ENCODE data around the gene MRPL46.
"Not testable (repeated sequence)": the region's sequence is repeated elsewhere in the genome, so short reads cannot be mapped to it uniquely, and the experiment has no call there.

The MRPL46 gene

DNA sequence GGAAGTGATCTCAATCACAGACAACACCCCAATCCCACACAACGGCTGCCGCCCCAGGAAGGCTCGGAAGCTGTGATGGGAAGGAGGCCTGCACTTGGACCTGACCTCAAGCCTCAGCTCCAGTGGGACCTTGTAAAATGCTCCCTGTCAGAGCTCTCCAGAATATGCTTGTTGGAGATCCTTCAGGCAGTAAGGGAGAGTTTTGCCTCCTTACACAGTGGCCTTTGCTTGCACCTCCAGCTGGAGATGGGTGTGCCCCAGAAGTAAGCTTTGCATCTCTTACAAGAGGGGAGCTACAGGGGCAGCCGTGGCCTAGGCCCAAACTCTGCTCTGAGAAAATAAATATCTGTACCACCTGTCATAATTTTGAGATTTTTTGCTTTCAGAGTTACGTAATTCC is 10.7 kb upstream of the MRPL46 start:
- DNase-seq, result no peak

DNA sequence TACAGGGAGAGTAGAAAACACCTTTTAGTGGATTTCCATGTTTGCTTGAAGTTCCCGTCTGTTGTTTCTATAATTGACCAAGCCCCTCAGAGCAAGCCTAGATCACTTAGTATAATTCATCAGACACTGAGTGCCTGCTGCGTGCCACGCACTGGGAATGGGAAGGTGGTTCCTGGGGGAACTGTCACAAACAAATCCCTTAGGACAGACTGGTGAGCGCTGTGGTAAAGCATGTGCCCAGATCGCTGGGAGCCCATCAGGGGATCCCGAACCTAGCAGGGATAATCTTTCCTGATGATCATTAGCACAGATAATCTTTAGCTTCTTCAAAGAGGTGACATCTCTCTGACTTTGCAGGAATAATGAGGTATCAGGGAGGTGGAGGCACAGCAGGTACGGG is 9.9 kb upstream of the MRPL46 start:
- no peak for DNase-seq

DNA sequence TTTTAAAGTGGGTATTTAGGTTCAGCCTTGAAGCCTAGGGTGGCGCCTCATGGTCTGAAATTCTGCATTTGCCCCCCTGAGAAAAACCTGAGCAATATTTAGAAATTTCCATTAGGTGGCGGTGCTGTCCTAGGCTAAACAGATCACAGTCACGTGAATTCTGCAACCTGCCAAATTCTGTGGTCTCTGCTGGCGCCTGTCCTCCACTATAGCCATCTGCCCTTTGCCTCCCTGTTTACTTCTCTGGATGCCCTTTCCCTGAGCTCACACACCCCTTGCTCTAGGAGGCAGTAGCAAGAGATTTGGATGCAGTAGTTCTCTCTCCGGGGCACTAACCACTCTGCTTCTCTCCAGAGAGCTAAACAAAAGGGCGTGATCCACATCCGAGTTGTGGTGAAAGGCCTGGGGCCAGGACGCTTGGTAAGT is 9.5 kb upstream of the MRPL46 start:
- peak; percentile 46 for DNase-seq

DNA sequence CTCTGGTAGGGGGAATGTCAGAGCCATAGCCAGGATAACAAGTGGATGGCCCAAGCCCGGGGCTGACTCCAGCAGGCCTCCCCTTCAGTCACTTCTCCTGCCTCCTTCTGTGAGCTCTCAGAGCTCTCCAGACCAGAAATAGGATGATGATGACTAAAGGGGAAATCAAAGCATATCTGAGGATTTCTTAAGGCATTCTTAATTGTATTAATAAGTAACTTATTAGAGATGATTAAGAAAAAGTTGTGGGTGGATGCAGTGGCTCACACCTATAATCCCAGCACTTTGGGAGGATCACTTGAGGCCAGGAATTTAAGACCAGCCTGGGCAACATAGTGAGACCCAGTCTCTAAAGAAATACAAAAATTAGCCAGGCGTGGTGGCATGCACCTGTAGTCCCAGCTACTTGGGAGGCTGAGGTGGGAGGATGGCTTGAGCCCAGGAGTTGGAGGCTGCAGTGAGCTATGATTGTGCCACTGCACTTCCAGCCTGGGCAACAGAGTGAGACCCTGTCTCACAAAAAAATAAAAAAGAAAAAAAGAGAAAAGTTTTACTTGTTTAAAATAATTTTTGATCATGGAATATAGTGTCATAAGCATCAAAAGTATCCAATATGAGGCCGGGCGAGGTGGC is 6.6 kb upstream of the MRPL46 start:
- DNase-seq, result not testable (repeated sequence)

DNA sequence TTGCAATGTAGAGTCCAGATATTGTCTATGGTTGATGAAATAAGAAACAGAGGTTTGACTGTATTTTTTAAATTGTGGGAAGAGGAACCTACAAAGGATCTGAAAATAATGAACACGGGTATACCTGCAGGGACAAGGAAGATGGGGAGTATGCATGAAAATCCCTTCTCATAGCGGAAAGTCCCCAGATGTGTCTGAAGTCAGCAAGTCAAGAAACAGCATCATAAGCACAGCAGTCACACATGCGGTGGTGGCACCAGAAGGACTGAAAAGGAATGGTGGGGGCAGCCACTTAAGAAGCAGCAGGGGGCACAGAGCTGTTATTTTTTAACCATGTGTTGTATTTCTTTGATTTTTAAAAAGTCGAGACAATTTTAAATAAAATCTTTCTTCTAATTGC is 5.0 kb upstream of the MRPL46 start:
- no peak for DNase-seq

DNA sequence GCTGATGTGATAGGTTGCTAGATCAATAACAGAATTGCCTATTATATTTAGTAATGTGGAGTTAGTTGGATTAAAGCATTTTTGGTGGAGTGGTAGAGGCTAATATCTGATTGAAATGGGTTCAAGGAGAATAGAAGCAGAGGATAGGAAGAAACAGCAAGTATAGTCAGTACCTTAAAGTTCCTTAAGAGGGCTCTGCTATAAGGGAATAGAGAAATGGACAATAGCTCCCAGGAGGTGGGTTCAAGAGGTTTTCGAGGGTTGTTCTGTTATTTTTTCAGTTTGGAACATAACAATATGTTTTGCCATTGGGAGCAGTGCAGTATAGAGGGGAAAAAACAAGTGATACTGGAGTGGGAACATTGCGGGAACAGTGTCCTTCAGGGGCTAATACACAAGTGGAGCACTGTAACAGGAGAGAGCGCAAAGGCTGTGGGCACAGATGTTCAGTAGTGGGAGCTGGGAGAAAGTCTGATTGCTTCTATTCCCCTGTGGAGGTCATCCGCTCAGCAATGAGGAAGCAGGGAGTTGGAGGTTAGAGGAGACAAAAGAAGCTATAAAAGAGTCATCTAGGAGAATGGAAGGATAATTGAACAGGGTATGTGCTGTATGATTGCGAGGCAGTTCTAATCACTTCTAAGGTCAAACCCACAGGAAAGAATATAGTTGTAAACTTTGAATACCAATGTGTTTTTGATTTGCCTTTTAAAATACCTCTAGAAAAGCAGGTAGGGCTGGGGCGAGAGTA is 3.6 kb upstream of the MRPL46 start:
- DNase-seq, result peak; percentile 10

DNA sequence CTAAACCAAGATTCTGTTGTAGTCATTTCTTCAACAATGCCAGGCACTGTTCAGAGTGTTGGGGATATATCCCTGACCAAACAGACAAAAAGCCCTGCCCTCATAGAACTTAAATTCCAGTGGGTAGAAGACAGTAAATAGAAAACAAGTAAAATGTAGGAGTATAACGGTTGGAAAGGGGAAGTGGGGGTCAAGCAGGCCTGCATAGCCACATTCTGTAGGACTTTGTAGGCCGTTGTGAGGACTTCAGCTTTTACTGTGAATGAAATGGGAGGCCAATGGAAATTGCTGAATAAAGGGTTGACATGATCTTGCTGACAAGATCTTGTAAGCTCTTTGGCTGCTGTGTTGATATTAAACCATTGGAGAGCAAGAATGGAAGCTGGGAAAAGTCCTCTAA is 2.1 kb upstream of the MRPL46 start:
- no peak for DNase-seq

DNA sequence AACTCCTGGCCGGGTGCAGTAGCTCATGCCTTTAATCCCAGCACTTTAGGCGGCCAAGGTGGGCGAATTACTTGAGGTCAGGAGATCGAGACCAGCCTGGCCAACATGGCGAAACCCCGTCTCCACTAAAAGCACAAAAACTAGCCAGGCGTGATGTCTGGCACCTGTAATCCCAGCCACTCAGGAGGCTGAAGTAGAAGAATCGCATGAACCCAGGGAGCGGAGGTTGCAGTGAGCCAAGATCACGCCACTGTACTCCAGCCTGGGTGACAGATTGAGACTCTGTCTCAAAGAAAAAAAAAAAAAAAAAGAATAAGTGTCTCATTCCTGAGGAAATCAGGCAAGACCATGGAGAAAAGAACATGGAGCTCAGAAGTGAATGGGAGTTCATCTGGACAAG is 1.5 kb upstream of the MRPL46 start:
- DNase-seq, result not testable (repeated sequence)

DNA sequence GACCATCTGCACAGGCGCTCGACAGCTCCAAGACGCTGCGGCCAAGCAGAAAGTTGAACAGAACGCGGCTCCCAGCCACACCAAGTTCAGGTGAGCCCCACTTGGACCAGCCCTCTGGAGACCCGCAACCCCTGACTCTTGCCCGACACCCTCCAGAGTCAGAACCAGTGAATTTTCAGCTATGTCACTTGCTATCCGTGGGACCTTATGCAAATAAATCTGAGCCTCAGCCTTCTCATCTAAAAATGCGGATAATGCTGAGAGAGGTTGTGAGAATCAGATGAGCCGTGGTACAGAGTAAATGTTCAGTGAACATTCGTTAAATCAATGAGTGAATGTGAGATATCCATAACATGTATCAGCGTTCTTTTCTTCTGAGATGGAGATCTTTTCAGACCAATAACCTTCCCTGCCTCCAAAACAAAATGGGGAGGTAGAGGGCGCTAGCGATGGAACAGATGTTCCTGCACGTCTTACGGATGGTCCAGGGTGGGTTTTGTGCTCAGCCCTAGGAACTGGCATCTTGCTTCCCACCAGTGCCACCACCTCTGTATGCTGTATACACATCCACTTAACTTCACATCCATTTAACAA is 844 bp upstream of the MRPL46 start:
- DNase-seq, result no peak

DNA sequence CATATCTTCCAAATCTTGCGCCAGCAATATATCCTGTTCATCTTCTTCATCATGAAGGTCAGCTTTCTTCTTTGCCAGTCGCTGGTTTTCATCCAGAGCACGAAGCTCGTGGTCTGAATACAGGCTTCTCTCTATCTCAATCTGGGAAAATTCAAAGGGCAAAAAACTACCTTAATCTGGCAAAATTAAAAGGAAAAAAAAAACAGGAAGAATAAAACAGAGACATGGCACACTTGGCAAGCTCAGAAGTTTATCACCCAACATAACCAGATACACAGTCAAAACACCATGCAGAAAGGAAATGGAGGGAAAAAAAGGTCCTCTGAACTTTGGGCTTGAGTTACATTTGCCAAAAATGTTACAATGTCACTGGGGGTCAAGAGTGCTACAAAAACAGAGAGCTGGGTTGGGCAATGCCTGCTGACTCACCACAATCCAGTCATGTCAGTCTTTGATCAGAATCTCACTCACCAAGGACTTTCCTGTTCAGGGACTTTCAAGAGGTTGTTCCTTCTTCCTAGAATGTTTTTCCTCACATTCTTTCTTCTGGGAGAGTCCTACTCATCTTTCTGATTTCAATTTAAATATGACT is 1.5 kb downstream of the MRPL46 start:
- DNase-seq, result no peak

DNA sequence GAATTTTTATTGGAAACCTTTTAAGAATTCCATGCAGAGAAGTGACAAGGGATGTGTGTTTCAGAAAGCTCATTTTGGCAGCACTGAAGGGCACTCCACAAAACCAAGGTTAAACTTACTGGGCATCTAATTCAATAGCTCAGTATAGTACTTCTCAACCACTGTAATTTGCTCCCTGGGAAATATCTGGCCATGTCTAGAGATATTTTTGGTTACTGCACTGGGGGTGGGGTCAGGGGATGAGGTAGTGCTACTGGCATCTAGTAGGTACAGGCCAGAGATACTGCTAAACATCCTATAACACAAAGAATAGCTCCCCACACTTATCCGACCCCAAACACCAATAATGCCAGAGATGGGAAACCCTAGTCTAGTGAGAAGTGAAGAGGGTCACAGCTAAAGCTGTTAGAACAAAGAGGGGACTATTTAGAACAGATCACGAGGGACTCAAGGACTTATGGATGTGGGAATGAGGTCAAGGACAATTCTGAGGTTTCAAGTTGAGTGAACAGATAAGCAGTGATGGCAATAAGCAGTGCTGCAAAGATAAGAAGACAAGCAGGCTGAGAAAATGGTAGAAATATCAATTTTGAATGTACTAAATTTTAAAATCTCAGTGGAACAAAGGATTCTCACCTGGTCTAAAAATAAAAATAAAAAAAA is 3.2 kb downstream of the MRPL46 start:
- DNase-seq, result no peak

DNA sequence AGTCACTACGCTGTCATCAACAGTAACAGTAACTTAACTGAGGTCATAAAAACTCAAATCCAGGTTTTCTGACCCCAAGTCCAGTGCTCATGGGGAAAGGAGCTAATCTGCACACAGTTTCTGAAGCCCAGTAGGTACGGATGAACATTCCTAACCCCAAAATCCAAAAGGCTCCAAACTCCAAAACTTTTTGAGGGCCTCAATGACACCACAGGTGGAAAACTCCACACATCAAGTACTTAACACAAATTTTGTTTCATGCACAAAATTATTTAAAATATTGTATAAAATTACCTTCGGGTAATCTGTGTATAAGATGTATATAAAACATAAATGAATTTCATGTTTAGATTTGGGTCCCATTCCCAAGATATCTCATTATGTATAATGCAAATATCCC is 10.5 kb downstream of the MRPL46 start:
- no peak for DNase-seq

DNA sequence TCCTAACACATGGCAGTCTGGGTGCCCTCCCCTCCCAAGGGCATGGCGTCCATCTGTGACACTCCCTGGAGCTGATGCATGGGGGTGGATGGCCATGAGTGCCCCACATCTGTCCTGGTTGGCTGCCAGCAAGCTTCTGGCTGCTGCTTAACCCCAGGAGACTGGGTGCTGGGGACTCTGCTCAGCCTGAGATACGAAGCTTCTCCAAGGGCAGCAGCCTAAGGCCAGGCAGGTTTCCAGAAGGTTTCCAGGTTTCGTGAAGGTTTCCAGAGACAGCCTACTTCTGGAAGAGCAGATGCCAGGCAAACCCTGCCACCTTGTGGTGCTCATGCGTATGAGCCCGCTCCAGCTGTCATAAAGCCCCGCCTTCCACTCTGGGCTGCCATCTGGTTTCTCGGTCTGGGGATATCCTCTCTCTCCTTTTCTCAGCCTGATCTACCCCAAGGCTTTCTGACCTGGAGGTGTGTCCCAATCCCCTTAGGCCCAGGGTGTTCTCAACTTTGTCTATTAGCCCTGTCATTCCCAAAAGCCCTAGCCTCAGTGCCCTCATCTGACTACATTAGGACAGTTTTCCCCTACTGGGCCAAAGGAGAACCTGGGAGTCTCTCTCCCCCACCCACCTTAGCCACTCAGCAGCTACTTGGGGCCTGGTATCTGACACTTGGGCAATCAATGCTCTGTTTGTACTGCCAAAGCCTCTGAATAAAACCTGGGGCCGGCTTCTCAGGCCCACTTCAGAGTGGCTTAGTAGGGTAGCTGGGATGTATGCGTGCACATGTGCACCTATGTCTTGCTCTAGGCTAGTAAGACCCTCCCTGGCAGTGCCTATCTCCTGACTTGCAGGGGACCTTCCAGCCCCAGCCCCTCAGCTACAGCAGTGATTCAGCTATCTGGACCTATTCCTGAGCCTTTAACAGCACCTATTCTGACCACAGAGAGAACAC is 12.0 kb downstream of the MRPL46 start:
- DNase-seq, result peak; percentile 43

DNA sequence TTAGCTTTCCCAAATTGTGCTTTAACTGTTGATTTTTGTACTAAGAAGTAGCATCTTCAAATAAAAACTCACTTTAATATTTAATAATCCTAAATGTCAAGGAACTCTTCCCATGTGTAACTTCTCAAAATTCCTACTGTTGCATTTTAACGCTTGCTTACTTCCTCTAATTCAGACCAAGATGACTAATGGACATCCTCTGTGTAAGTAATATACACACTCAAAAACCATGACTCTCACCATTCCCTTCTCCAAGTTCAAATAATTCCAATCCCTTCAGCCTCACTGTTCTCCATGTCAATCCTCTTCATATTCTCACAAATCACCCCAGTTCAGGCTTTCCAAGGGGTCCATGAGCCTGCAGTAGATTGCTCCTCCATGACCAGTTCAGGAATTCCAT is 13.0 kb downstream of the MRPL46 start:
- DNase-seq, result no peak

DNA sequence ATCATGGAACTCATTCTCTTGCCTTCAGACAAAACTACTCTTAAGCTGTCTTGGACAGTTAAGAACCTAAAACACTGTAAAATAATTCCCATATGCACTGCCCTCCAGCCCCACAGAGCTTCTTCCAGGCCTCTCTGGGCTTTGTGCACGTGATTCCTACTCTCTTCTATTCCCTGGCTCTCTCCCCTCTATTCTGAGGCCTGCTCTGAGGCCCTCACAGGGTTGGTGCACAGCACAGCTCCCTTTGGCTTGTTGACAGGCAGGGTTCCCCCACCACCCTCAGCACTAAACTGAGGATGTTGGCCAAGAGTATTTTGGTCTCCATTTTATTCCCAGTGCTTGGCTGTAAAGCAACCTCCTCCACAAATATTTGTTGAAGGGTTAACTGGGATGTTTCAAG is 13.5 kb downstream of the MRPL46 start:
- DNase-seq, result no peak

DNA sequence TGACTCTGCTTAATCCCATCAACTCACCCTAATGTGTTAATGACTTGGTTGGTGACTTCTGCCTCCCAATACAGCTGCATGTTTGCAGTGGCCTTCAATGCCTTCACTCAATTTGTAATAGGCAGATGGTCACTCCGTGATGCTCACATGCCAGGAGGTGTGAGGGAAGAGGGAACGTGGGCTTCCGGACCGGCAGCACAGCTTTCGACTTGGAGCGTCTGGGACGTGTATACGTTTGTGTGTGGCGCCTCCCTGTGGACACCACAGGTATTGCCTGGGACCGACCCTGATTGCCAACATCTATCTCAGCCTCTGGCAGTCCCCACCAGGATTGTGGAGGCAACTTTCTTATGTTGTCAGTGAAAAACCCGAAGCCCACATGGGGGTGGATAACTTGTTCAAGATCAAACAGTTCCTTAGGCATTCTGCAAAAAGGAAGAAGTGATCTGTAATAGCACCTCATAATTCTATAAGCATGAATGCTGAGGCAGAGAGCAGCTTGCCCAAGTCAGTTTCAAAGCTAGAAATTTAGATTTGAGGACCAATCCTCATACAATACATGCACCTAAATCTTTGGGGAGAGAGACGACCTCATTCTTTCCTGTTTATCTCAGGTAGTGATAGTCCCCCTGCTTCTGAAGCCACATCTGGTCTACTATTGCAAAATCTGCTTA is 16.9 kb downstream of the MRPL46 start:
- DNase-seq, result no peak

DNA sequence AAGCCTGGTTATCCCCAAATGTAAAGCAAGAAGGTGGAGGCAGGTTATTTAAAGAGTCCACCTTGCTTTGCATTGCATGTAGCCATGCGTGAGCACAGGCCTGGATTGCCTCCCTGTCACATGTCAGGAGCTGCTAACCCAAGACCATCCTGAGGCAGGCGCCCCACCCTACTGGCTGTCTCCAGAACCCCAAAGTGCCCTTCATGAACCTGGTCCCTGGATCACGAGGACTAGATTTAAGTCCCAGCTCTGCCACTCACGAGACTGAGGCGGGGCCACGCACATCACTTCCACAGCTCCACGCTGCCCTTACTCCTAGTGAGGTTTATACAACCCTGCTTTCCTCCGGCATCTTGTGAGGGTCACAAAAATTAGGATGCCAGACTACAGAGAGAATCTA is 17.6 kb downstream of the MRPL46 start:
- no peak for DNase-seq

DNA sequence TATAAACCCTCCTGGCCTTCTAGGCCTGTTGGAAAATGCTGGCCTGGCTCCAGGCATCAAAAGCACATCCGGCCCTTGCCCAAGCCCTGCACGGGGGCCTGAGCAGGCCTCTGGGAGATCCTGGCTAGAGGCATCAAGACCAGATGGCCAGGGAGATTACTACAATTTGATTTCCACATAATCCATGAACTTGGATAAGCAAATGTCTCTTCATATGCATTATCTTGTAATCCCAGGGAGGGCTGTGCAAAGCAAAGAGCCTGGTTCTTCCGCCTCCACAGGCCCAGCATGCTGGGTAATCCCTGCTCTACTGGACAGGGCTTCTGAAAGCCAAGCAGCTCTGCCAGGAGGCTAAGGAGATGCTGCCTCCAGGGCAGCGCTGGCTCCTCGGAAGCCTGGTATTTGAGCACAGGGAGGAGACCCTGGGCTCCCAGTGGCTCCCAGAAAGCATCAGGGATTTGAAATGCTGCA is 18.2 kb downstream of the MRPL46 start:
- DNase-seq, result no peak

DNA sequence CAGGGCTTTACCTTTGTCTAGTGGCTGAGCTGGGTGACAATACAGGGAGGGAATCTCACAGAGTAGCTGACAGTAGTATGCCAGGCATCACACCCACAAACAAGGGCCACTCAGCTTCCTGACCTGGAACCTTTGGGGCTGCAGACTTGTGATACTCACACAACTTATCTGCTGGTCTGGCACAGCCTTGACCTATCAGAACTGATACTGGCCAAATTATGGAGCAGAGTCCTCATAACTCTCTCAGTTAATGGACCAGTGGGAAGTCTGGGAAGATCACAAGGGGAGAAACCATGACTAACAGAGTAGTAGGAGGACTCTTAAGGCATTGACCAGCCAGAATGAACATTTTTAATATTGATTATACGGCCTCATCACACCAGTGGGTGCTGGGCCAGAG is 19.4 kb downstream of the MRPL46 start:
- no peak for DNase-seq

DNA sequence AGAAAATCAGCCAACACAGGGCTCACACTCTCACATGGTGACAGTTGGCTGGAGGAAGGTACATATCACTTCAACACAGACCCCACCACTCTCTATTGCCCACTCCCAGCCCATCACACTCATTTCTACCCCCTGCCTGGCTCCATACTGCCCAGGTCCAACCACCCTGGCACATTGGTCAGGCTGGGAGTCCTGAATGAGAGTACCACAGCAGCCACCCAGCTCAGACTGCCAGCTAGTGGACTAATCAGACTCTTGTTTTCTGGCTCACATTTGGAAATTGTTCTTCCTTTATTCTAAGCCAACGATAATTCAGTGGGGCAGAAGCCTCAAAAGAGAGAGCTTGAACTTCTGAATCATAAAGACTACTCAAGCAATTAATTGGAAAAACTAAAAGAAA is 20.0 kb downstream of the MRPL46 start:
- no peak for DNase-seq

DNA sequence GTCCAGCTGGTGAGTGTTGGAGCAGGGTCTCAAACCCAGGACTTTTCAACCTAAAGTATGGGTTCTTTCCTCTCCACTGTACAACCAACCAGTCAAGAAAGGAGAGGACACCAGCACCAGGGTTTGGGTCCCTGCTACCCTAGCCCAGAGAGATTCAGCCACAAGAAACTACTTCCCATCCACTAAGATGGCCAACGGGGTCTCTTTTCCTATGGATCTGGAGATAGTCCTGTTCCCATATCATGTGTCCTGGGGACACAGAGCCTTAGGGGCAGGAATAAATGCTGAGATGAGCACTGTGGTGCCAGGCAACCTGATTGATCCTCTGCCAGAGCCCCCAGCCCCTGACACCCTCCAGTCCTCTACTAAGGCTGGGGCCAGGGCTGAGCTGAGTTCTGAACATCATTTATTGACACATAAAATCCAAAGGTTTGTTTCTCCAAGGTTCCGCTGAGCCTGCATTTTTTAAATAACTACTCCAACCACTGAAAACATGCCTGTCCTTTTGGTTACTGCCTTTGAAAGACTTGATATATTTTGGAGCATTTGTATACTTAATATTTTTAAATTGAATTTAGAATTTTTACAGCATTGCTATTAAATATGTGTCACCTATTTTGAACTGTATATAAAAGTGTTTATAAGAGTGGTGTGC is 26.0 kb downstream of the MRPL46 start:
- DNase-seq, result no peak

All from NCI-H2227 treated with DMSO at 0.1 percent for 48 hours (cell line).